HUES6 (cell line): ENCODE results near the gene MAP1LC3C.

Experiments
- H3K27ac ChIP-seq: 2 replicates; pipeline ENCODE4 v1.7.0; 2013; ENCODE audit warnings: low read depth, mild to moderate bottlenecking, low read length, inconsistent platforms
- H3K27me3 ChIP-seq: 2 replicates; pipeline ENCODE4 v1.6.1; 2013; ENCODE audit warnings: low read length; ENCODE audit not compliant: control insufficient read depth, insufficient read depth
- H3K36me3 ChIP-seq: 2 replicates; pipeline ENCODE4 v1.6.1; 2013; ENCODE audit warnings: low read length; ENCODE audit not compliant: control insufficient read depth, insufficient read depth
- H3K4me1 ChIP-seq: 2 replicates; pipeline ENCODE4 v1.6.1; 2013; ENCODE audit warnings: low read length; ENCODE audit not compliant: control insufficient read depth, insufficient read depth
- H3K4me3 ChIP-seq: 2 replicates; pipeline ENCODE4 v1.5.1; 2013; ENCODE audit warnings: low read depth, low read length
- H3K9ac ChIP-seq: one replicate; pipeline ENCODE4 v1.6.1; 2013; ENCODE audit warnings: mild to moderate bottlenecking, low read length
- H3K9me3 ChIP-seq: 2 replicates; pipeline ENCODE4 v1.6.1; 2013; ENCODE audit warnings: low read depth, low read length; ENCODE audit not compliant: control insufficient read depth, insufficient read depth

MAP1LC3C gene

DNA sequence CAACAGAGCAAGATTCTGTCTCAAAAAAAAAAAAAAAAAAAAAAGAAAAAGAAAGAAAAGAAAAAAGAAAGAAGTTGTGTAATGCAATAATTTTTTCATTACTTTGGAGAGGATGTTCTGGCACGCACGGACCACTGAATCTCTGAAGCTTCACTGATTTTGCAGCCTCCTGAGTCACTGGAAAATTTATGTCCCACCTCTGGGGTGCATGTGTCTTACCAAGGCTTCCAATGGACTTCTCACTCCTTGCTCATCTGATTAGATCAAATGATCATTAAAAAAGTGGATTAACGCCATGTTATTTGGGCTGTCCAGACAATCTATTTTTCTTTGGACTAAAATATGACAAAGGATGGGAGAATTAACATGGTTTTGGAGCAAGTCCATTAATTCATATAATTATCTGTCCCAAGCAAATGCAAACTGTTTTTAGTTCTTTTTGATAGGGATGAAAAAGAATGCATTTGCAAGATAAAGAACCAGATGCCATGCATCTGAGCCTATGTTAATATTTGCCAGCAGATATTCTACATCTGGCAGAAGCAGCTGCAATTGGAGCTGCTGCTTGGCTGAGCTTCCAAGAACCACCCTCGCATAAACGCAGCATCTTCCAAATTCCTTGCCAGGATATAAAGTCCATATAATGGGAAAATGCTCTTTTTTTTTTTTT, 10.1 kb upstream of the MAP1LC3C start:
- H3K27ac ChIP-seq = no peak overlapping the region

DNA sequence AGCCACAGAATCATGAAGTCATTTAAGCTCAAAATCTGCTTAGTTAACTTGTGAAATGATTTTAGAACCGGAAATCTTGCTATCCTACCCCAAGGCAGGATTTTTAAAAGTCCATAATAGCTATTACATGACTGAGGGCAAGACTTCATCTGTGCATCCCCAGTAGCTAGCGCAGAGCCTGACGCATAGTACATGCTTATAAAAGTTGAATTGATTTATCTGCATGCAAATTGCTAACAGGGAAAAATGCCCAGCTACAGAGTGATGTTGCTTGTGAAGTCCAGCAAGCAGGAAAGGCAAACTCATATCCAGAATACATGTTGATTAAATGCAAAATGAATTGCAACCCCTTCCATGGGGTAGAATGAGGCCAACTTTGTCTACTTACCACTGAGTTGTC, 8.1 kb upstream of the MAP1LC3C start:
- H3K36me3 ChIP-seq = no peaks in the 10 kb centered on the region
- H3K27me3 ChIP-seq = no peaks in the 10 kb centered on the region
- H3K9ac ChIP-seq = no peak overlapping the region
- H3K27ac ChIP-seq = no peak overlapping the region
- H3K9me3 ChIP-seq = no peaks in the 10 kb centered on the region
- H3K4me3 ChIP-seq = no peak overlapping the region
- peaks cover 6% of the 10 kb centered on the region; the same call in 1 of the 2 replicates for H3K4me1 ChIP-seq

More for the DNA sequence above, 10.1 kb upstream of the MAP1LC3C start:
- Histone ChIP-seq H3K9me3 (no peaks in the 10 kb centered on the region), H3K9ac (no peak overlapping the region), H3K4me1 (peaks cover 6% of the 10 kb centered on the region; the same call in 1 of the 2 replicates), H3K4me3 (no peak overlapping the region), H3K36me3 (no peaks in the 10 kb centered on the region), H3K27me3 (no peaks in the 10 kb centered on the region)

DNA sequence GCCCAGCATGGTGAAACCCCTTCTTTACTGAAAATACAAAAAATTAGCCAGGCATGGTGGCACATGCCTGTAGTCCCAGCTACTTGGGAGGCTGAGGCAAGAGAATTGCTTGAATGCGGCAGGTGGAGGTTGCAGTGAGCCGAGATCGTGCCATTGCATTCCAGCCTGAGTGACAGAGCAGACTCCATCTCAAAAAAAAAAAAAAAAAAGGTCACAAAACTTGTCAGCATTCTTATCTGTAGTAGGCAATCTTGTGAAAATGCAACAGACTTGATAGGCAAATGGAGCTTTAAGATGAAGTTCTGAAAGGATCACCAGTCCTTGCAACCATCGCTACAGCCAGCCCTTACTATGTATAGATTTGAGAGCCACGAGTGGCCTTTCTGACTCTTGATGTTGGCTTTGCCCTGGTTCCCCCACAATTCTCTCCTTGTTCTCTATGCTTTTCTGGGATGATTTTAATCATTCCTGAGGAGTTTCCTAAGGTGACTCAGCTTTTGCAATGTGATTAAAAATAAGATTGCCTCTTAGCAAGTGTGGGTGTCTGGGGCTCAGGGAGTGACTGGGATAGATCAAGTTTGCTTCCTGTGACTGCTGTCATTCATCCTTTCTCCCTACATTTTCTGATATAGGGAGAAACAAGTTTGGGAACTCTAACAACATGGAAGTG, 7.1 kb upstream of the MAP1LC3C start:
- no peak overlapping the region for H3K4me3 ChIP-seq
- no peak overlapping the region for H3K27ac ChIP-seq
- H3K9me3 ChIP-seq = no peaks in the 10 kb centered on the region
- H3K36me3 ChIP-seq = no peaks in the 10 kb centered on the region
- H3K9ac ChIP-seq = no peak overlapping the region
- H3K27me3 ChIP-seq = no peaks in the 10 kb centered on the region
- peaks cover 6% of the 10 kb centered on the region; the same call in 1 of the 2 replicates for H3K4me1 ChIP-seq

DNA sequence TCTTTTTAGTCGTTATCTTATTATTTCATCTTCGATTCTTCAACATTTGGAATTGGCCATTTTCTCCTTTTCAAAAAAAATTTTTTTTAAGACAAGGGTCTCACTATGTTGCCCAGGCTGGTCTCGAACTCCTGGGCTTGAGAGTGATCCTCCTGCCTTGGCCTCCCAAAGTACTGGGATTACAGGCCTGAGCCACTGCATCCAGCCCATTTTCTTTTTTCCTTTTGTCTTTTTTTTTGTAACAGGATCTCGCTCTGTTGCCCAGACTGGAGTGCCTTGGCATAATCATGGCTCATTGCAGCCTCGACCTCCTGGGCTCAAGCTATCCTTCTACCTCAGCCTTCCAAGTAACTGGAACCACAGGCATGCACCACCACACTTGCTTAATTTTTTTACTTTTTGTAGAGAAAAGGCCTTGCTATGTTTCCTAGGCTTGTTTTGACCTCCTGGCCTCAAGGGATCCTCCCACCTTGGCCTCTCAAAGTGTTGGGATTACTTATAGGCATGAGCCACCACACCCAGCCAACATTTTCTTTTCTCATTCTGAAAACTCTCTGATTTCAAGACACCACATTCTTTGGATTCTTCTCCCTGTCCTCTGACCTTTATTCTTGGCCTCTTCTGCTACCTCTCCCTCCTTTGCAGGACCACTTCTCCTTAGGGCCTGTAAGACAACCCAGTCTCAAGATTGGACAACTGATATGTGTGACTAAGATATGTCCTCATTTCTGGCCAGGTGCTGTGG, 6.0 kb upstream of the MAP1LC3C start:
- no peaks in the 10 kb centered on the region for H3K9me3 ChIP-seq
- H3K36me3 ChIP-seq = no peaks in the 10 kb centered on the region
- no peak overlapping the region for H3K27ac ChIP-seq
- H3K27me3 ChIP-seq = no peaks in the 10 kb centered on the region
- no peak overlapping the region for H3K9ac ChIP-seq
- H3K4me3 ChIP-seq = no peak overlapping the region
- H3K4me1 ChIP-seq = peaks cover 12% of the 10 kb centered on the region; the same call in 1 of the 2 replicates

DNA sequence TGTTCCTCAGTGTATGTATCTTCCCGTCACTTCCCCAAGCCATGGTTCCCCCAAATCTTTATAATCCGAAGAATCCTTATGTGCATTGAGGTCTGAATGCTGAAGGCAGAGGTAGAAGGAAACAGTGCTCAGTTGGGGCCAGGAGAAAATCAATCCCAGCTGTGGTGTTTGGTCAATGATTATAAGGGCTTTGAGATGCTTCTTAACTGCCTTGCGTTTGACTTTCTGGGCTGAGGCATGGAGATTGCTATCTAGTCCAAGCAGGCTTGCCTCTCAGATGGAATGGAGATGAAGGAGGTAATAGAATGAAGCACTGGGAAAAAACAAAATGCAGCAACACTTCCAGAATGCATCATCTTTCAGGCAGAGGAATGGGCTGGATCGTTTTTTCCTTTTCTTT, 3.6 kb upstream of the MAP1LC3C start:
- no peak overlapping the region for H3K27ac ChIP-seq
- H3K9ac ChIP-seq = no peak overlapping the region
- no peaks in the 10 kb centered on the region for H3K9me3 ChIP-seq
- H3K4me1 ChIP-seq = peaks cover 13% of the 10 kb centered on the region
- H3K4me3 ChIP-seq = no peak overlapping the region
- peaks cover 2% of the 10 kb centered on the region for H3K27me3 ChIP-seq
- no peaks in the 10 kb centered on the region for H3K36me3 ChIP-seq

DNA sequence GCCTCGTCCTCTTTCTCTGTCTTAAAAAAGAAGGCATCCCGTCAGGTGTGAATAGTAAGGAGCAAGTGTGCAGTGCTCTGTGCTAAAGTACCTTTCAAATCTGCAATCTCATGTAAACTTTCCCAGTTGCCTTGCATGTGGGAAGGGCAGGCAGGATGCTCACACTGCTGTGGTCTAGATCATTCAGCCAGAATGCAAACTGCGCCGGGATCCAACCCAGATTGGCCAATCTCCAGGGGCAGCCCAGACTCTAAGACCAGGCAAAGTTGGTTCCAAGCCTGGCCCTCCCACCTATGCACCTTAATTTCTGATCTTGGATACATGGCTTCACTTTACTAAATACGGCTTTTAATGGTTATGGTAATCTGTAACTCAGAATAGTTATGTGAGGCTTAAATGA, 3.2 kb upstream of the MAP1LC3C start:
- no peaks in the 10 kb centered on the region for H3K9me3 ChIP-seq
- peaks cover 13% of the 10 kb centered on the region for H3K4me1 ChIP-seq
- no peaks in the 10 kb centered on the region for H3K36me3 ChIP-seq
- H3K4me3 ChIP-seq = no peak overlapping the region
- no peak overlapping the region for H3K27ac ChIP-seq
- H3K27me3 ChIP-seq = peaks cover 4% of the 10 kb centered on the region
- no peak overlapping the region for H3K9ac ChIP-seq

DNA sequence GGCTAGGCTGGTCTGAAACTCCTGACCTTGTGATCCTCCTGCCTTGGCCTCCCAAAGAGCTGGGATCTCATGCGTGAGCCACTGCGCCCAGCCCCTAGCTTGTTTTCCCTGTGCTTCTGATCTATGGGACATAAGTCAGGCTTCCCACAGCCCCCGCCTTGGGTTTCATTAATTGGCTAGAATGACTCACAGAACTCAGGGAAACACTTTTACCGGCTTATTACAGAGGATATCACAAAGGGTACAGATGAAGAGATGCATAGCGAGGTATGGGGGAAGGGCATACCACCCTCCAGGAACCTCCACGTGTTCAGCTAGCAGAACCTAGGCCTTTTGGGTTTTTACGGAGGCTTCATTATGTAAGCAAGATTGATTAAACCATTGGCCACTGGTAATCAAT, 1.5 kb upstream of the MAP1LC3C start:
- peaks cover 13% of the 10 kb centered on the region for H3K4me1 ChIP-seq
- H3K27me3 ChIP-seq = peaks cover 4% of the 10 kb centered on the region
- H3K27ac ChIP-seq = no peak overlapping the region
- H3K4me3 ChIP-seq = no peak overlapping the region
- no peaks in the 10 kb centered on the region for H3K9me3 ChIP-seq
- no peaks in the 10 kb centered on the region for H3K36me3 ChIP-seq
- no peak overlapping the region for H3K9ac ChIP-seq

DNA sequence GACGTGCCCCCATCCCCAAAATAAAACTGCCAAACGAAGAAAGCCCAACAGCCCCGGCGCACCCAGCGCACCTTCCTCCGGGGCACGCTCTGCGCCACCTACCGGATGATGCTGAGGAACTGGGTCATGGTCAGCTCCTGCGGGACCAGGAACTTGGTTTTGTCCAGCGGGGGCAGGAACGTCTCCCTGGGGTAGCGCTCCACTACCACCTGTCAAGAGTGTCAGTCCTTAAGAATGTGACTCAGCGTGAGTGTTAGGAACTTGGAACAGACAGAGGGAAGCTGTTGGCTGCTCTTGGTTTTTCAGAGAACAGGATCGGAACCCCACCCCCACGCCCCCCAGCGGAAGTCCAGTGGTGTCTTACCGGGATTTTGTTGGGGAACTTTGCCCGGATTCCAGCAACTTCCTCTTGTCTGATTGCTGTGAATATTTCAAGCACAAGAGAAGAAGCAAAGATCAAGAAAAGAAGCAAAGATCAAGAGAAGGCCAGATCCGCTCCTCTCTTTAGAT, 431 bp downstream of the MAP1LC3C start:
- H3K9ac ChIP-seq = peak overlapping the region; percentile 5
- H3K9me3 ChIP-seq = no peaks in the 10 kb centered on the region
- H3K36me3 ChIP-seq = no peaks in the 10 kb centered on the region
- peaks cover 4% of the 10 kb centered on the region for H3K27me3 ChIP-seq
- peaks cover 13% of the 10 kb centered on the region for H3K4me1 ChIP-seq
- peak overlapping the region; percentile 69 for H3K4me3 ChIP-seq
- no peak overlapping the region for H3K27ac ChIP-seq

DNA sequence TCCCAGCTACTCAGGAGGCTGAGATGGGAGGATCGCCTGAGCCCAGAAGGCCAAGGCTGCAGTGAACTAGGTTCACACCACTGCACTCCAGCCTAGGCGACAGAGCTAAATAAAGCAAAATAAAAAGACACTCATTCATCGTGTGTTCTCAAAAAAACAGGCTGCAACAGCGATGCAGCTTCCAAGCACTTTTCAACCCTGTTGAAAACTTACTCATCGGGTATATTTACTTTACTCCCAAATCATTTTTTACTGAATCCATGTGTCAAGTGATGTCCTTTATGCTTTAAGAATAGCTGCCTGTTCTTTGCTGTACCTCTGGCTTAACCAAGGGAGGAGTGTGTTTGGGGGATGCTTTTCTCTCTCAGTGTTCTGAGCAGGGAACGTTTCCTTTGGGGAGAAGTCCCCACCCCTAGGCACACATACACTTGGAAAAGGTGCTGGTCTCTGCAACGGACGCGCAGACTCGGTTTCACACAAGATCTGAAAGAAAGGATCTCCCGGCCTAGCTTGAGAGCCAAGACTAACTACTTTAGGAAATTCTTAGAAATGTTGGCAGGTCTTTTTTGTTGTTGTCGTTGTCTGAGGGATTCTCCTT, 1.4 kb downstream of the MAP1LC3C start:
- H3K27me3 ChIP-seq = peaks cover 4% of the 10 kb centered on the region

DNA sequence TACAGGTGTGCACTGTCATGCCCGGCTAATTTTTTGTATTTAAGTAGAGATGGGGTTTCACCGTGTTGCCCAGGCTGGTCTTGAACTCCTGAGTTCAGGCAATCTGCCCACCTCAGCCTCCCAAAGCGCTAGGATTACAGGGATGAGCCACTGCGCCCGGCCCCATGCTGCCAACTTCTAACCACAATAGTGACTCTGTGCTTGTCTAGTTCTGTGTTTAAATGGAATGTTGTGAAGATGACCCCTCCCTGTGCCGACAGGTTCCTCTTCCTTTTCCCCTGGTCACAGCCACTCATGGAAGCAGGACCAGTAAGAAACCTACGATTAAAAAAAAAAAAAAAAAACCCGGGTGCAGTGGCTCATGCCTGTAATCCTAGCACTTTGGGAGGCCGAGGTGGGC, 4.7 kb downstream of the MAP1LC3C start:
- Histone ChIP-seq H3K9ac (no peak overlapping the region), H3K9me3 (no peaks in the 10 kb centered on the region), H3K27ac (no peak overlapping the region), H3K4me3 (no peak overlapping the region), H3K36me3 (no peaks in the 10 kb centered on the region), H3K27me3 (peaks cover 4% of the 10 kb centered on the region), H3K4me1 (peaks cover 5% of the 10 kb centered on the region)

More for the DNA sequence above, 1.4 kb downstream of the MAP1LC3C start:
- Histone ChIP-seq H3K9me3 (no peaks in the 10 kb centered on the region), H3K4me3 (no peak overlapping the region), H3K36me3 (no peaks in the 10 kb centered on the region), H3K4me1 (peaks cover 13% of the 10 kb centered on the region), H3K27ac (no peak overlapping the region), H3K9ac (no peak overlapping the region)
